CD14-positive monocyte (primary cell): ENCODE results near the gene RTN4IP1. TPM values are rescaled to one million over a fixed set of nuclear protein-coding genes. Genes with fewer than 3 reads are reported as not detected.

Experiments used
- DNase-seq, 3 donors: peaks; one replicate each; pipeline ENCODE4 v3.0.0-alpha.2; 2011 to 2022
- H2AFZ ChIP-seq: 2 replicates; pipeline ENCODE4 v1.6.0; 2012; ENCODE audit warnings: mild to moderate bottlenecking, low read depth, low read length, inconsistent platforms; ENCODE audit not compliant: insufficient read depth, poor library complexity, severe bottlenecking
- H3K27ac ChIP-seq, 2 donors: 1 replicate in 1 of 2; 2 replicates in 1 of 2; pipeline ENCODE4 v1.5.1; 2012 to 2013; ENCODE audit warnings: low read length in 2 of 2, control low read depth in 1 of 2, inconsistent platforms in 1 of 2, low read depth in 1 of 2, mild to moderate bottlenecking in 1 of 2
- H3K27me3 ChIP-seq, 2 donors: one replicate each; pipeline versions ENCODE4 v1.6.0 to v1.6.1; 2011 to 2013; ENCODE audit warnings: low read length in 2 of 2; ENCODE audit not compliant: control insufficient read depth in 2 of 2, insufficient read depth in 2 of 2
- H3K36me3 ChIP-seq, 2 donors: replicated peaks in 1 of 2; 1 replicate in 1 of 2; 2 replicates in 1 of 2; pipeline versions ENCODE4 v1.5.1 to v1.6.1; 2012 to 2013; ENCODE audit warnings: low read length in 2 of 2, control low read depth in 1 of 2, inconsistent platforms in 1 of 2, mild to moderate bottlenecking in 1 of 2; ENCODE audit not compliant: insufficient read depth in 2 of 2, control insufficient read depth in 1 of 2
- H3K4me1 ChIP-seq, 2 donors: 1 replicate in 1 of 2; 2 replicates in 1 of 2; pipeline versions ENCODE4 v1.5.1 to v1.6.1; 2012 to 2013; ENCODE audit warnings: low read length in 2 of 2, control low read depth in 1 of 2, inconsistent platforms in 1 of 2, mild to moderate bottlenecking in 1 of 2, moderate library complexity in 1 of 2; ENCODE audit not compliant: insufficient read depth in 2 of 2, control insufficient read depth in 1 of 2
- H3K4me2 ChIP-seq: replicated peaks from 2 replicates; pipeline ENCODE3; 2012; ENCODE audit warnings: low read length, moderate library complexity, mild to moderate bottlenecking; ENCODE audit not compliant: poor library complexity, severe bottlenecking; ENCODE audit errors: extremely low read depth
- H3K4me3 ChIP-seq, 3 experiments: fragments of 200-600 bp in 1 of 3; sonication (generic) in 1 of 3; replicated peaks in 1 of 3; 1 replicate in 2 of 3; 2 replicates in 1 of 3; pipeline ENCODE4 v1.5.1; 2011 to 2013; ENCODE audit warnings: low read length in 3 of 3, mild to moderate bottlenecking in 3 of 3, control low read depth in 2 of 3, low read depth in 2 of 3, inconsistent platforms in 1 of 3, moderate library complexity in 1 of 3
- H3K79me2 ChIP-seq: 2 replicates; pipeline ENCODE4 v1.6.0; 2012; ENCODE audit warnings: mild to moderate bottlenecking, control low read depth, inconsistent platforms, low read length, moderate library complexity; ENCODE audit not compliant: insufficient read depth
- H3K9ac ChIP-seq: 2 replicates; pipeline ENCODE4 v1.6.0; 2017; ENCODE audit warnings: low read length, mild to moderate bottlenecking; ENCODE audit not compliant: insufficient read depth, poor library complexity, severe bottlenecking
- H3K9me3 ChIP-seq, 2 donors: replicated peaks in 1 of 2; 1 replicate in 1 of 2; 2 replicates in 1 of 2; pipeline versions ENCODE4 v1.5.1 to v1.6.1; 2012 to 2013; ENCODE audit warnings: low read length in 2 of 2, control low read depth in 1 of 2; ENCODE audit not compliant: control insufficient read depth in 1 of 2, insufficient read depth in 1 of 2
- H4K20me1 ChIP-seq: 2 replicates; pipeline ENCODE4 v1.6.0; 2012; ENCODE audit warnings: mild to moderate bottlenecking, low read length, control low read depth, moderate library complexity; ENCODE audit not compliant: insufficient read depth
- H3K27ac Mint-ChIP-seq, 7 donors: one replicate each; pipeline ENCODE4 v1.8.0; 2020; ENCODE audit warnings: mild to moderate bottlenecking in 7 of 7, mixed read lengths in 7 of 7, moderate library complexity in 6 of 7, inconsistent platforms in 2 of 7
- H3K27me3 Mint-ChIP-seq, 3 donors: one replicate each; pipeline ENCODE4 v1.8.0; 2021 to 2022; ENCODE audit warnings: low read depth in 3 of 3, mild to moderate bottlenecking in 3 of 3, mixed read lengths in 3 of 3, moderate library complexity in 3 of 3, inconsistent platforms in 1 of 3
- H3K36me3 Mint-ChIP-seq, 2 donors: one replicate each; pipeline ENCODE4 v1.8.0; 2020; ENCODE audit warnings: mixed read lengths in 2 of 2, inconsistent platforms in 1 of 2, mild to moderate bottlenecking in 1 of 2
- H3K4me1 Mint-ChIP-seq: one replicate; pipeline ENCODE4 v1.8.0; 2020; ENCODE audit warnings: mild to moderate bottlenecking, mixed read lengths
- H3K4me3 Mint-ChIP-seq, 2 donors: one replicate each; pipeline ENCODE4 v1.8.0; 2020; ENCODE audit warnings: mild to moderate bottlenecking in 2 of 2, mixed read lengths in 2 of 2, moderate library complexity in 1 of 2
- H3K9me3 Mint-ChIP-seq, 7 donors: one replicate each; pipeline ENCODE4 v1.8.0; 2020 to 2022; ENCODE audit warnings: mixed read lengths in 7 of 7, mild to moderate bottlenecking in 6 of 7, moderate library complexity in 6 of 7, inconsistent platforms in 2 of 7
- CTCF ChIP-seq: fragments of 200-600 bp; IDR thresholded peaks from one replicate; pipeline ENCODE4 v1.8.0; 2022; ENCODE audit warnings: antibody characterized with exemption, mild to moderate bottlenecking
- WGBS: methylation state at CpG from one replicate; pipeline ENCODE4 v1.1.5; 2013; ENCODE audit warnings: missing lambda C conversion rate; ENCODE audit not compliant: insufficient coverage; 5-methylcytosine and 5-hydroxymethylcytosine counted together
- intact Hi-C, 2 donors: fragments of 100-400 bp; cut with micrococcal nuclease; formaldehyde crosslinking; loops; one replicate each; pipeline versions ENCODE4 v1.15.0 to v1.15.1; 2023
- polyA plus RNA-seq, 3 donors: library from polyadenylated mRNA; depleted of rRNA in 1 of 3; unstranded in 2 of 3; stranded (reverse) in 1 of 3; fragments of 300-500 nt in 2 of 3; fragments of >200 nt in 1 of 3; fragmentation: Illumina TruSeq in 2 of 3; gene quantifications; 1 replicate in 2 of 3; 2 replicates in 1 of 3; pipeline ENCODE4 v1.2.3, GENCODE V29; 2012 to 2021

The RTN4IP1 gene
- polyA plus RNA-seq, 3 donors: 3.5 to 6.7 (median 4.5) TPM

GRCh38 chr6:106536851-106537250, 92.4 kb downstream of the RTN4IP1 start:
- peak overlapping the region in 2 of 3 experiments; percentile 12 to 51 for H3K4me3 ChIP-seq
- H3K27ac ChIP-seq: peak overlapping the region in 1 of 2 donors; percentile 84
- intact Hi-C loops: no loop called here
- Mint-ChIP-seq H3K27ac (peak overlapping the region; percentile 83 to 96 (median 91)), H3K36me3 (peaks cover 40 to 62% of the 10 kb centered on the region in 2 donors), H3K9me3 (no peaks in the 10 kb centered on the region), H3K4me3 (peak overlapping the region; percentile 35 to 69), H3K4me1 (peaks cover 82% of the 10 kb centered on the region), H3K27me3 (peaks cover 0 to 1% (median 0%) of the 10 kb centered on the region in 3 donors)
- peaks cover 92% of the 10 kb centered on the region for H3K79me2 ChIP-seq
- no peak for TF ChIP-seq CTCF
- peak overlapping the region; percentile 14 for H2AFZ ChIP-seq
- DNase-seq: peak in 2 of 3 donors; percentile 46 to 47
- peak overlapping the region; percentile 66 for H3K4me2 ChIP-seq
- peak overlapping the region; percentile 11 for H3K9ac ChIP-seq
- H3K9me3 ChIP-seq: no peaks in the 10 kb centered on the region
- H3K36me3 ChIP-seq: peaks cover 23 to 36% of the 10 kb centered on the region in 2 donors
- no CpG with 5 or more reads among the region's 2 CpGs for WGBS
- H3K27me3 ChIP-seq: no peaks in the 10 kb centered on the region
- no peaks in the 10 kb centered on the region for H4K20me1 ChIP-seq
- peaks cover 73 to 85% of the 10 kb centered on the region in 2 donors for H3K4me1 ChIP-seq

GRCh38 chr6:106536357-106536756, 92.9 kb downstream of the RTN4IP1 start:
- peak overlapping the region in 1 of 2 donors; percentile 84 for H3K27ac ChIP-seq
- H3K4me2 ChIP-seq: peak overlapping the region; percentile 66
- peaks cover 73 to 85% of the 10 kb centered on the region in 2 donors for H3K4me1 ChIP-seq
- H3K36me3 ChIP-seq: peaks cover 23 to 41% of the 10 kb centered on the region in 2 donors
- no CpG with 5 or more reads among the region's 1 CpG for WGBS
- Mint-ChIP-seq H3K9me3 (no peaks in the 10 kb centered on the region), H3K27me3 (peaks cover 0 to 1% (median 0%) of the 10 kb centered on the region in 3 donors), H3K27ac (peak overlapping the region; percentile 2 to 95 (median 88)), H3K4me1 (peaks cover 81% of the 10 kb centered on the region), H3K4me3 (no peak overlapping the region), H3K36me3 (peaks cover 42 to 67% of the 10 kb centered on the region in 2 donors)
- H3K9me3 ChIP-seq: no peaks in the 10 kb centered on the region
- peak overlapping the region in 1 of 3 experiments; percentile 51 for H3K4me3 ChIP-seq
- H2AFZ ChIP-seq: no peak overlapping the region
- intact Hi-C loops: no loop called here
- no peaks in the 10 kb centered on the region for H4K20me1 ChIP-seq
- DNase-seq: no peak
- H3K79me2 ChIP-seq: peaks cover 93% of the 10 kb centered on the region
- H3K9ac ChIP-seq: no peak overlapping the region
- H3K27me3 ChIP-seq: no peaks in the 10 kb centered on the region
- TF ChIP-seq CTCF: no peak
